HG02798 (cell line): ENCODE measurements around the gene SYPL2.

ENCODE experiments used
- ATAC-seq: cut with Tn5 transposase; IDR thresholded peaks from one replicate; pipeline ENCODE4 v1.9.1; 2021; ENCODE audit warnings: mild to moderate bottlenecking; ENCODE audit not compliant: unreplicated experiment, poor library complexity

Gene SYPL2

GRCh38 chr1:109509176-109510134 is 43.1 kb downstream of the SYPL2 start, which contains the start of gene AMIGO1:
Gene AMIGO1 (minus strand): TSS chr1:109509727. CDS start chr1:109508912, 815 bp downstream.
- peak; percentile 81 for ATAC-seq

GRCh38 chr1:109513110-109513710 is 46.9 kb downstream of the SYPL2 start:
- no peak for ATAC-seq

GRCh38 chr1:109514846-109515245 is 48.5 kb downstream of the SYPL2 start:
- no peak for ATAC-seq

GRCh38 chr1:109516872-109517271 is 50.5 kb downstream of the SYPL2 start:
- no peak for ATAC-seq

- no peak for ATAC-seq
Measured at GRCh38 chr1:109517337-109517736, 51.0 kb downstream of the SYPL2 start.

- no peak for ATAC-seq
Measured at GRCh38 chr1:109521002-109521951, 54.9 kb downstream of the SYPL2 start.

GRCh38 chr1:109522026-109522425 is 55.7 kb downstream of the SYPL2 start:
- ATAC-seq: no peak

- ATAC-seq: no peak
Measured at GRCh38 chr1:109523706-109524105, 57.4 kb downstream of the SYPL2 start.

GRCh38 chr1:109527098-109527811 is 60.9 kb downstream of the SYPL2 start:
- ATAC-seq: peak; percentile 75

- no peak for ATAC-seq
Measured at GRCh38 chr1:109527846-109528695, 61.7 kb downstream of the SYPL2 start.

- no peak for ATAC-seq
Measured at GRCh38 chr1:109528712-109529111, 62.4 kb downstream of the SYPL2 start.

GRCh38 chr1:109529881-109530456 is 63.6 kb downstream of the SYPL2 start:
- no peak for ATAC-seq

GRCh38 chr1:109530457-109531087 is 64.2 kb downstream of the SYPL2 start:
- ATAC-seq: no peak

- ATAC-seq: no peak
Measured at GRCh38 chr1:109531380-109531779, 65.0 kb downstream of the SYPL2 start.
